ENCODE data around the gene PIGH.

- TF ChIP-seq, protein P1, sequence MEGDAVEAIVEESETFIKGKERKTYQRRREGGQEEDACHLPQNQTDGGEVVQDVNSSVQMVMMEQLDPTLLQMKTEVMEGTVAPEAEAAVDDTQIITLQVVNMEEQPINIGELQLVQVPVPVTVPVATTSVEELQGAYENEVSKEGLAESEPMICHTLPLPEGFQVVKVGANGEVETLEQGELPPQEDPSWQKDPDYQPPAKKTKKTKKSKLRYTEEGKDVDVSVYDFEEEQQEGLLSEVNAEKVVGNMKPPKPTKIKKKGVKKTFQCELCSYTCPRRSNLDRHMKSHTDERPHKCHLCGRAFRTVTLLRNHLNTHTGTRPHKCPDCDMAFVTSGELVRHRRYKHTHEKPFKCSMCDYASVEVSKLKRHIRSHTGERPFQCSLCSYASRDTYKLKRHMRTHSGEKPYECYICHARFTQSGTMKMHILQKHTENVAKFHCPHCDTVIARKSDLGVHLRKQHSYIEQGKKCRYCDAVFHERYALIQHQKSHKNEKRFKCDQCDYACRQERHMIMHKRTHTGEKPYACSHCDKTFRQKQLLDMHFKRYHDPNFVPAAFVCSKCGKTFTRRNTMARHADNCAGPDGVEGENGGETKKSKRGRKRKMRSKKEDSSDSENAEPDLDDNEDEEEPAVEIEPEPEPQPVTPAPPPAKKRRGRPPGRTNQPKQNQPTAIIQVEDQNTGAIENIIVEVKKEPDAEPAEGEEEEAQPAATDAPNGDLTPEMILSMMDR (IDR thresholded peaks at IDR 0.05) = no peak
- no peak for TF ChIP-seq POLR2A (IDR thresholded peaks at IDR 0.05)
Observed at GRCh38 chr14:67633451-67634147, 33.5 kb upstream of the PIGH start.
